WTC11 (cell line): ENCODE measurements around the gene FAM107B. TPM values are rescaled to one million over a fixed set of nuclear protein-coding genes. Genes with fewer than 3 reads are reported as not detected.

Experiments
- ATAC-seq: fragments of 200-7000 bp; cut with Tn5 transposase; 2 replicates; pipeline ENCODE4 v1.10.0; 2021; ENCODE audit warnings: mild to moderate bottlenecking, moderate library complexity
- CTCF ChIA-PET: fragments of 300-600 bp; sonication (Branson Sonifier 250); formaldehyde crosslinking; loops from one replicate; lab custom pipeline; 2021; ENCODE audit warnings: antibody characterized with exemption; lab: Charles Lee
- POLR2A ChIA-PET: fragments of 350-600 bp; sonication (Branson Sonifier 250); formaldehyde crosslinking; loops from one replicate; lab custom pipeline; 2021; ENCODE audit warnings: antibody characterized with exemption; lab: Charles Lee
- DNase-seq: peaks from one replicate; pipeline ENCODE4 v3.0.0; 2021; ENCODE audit warnings: low spot score
- H3K27ac Mint-ChIP-seq: 2 replicates; pipeline ENCODE4 v1.8.0; 2021; ENCODE audit warnings: mixed read lengths
- H3K27me3 Mint-ChIP-seq: 2 replicates; pipeline ENCODE4 v1.8.0; 2021; ENCODE audit warnings: low read depth, mild to moderate bottlenecking, moderate library complexity, mixed read lengths
- H3K36me3 Mint-ChIP-seq: 2 replicates; pipeline ENCODE4 v1.8.0; 2021; ENCODE audit warnings: mixed read lengths
- H3K4me1 Mint-ChIP-seq: 2 replicates; pipeline ENCODE4 v1.8.0; 2022; ENCODE audit warnings: mixed read lengths
- H3K4me3 Mint-ChIP-seq: 2 replicates; pipeline ENCODE4 v1.8.0; 2021; ENCODE audit warnings: mild to moderate bottlenecking, moderate library complexity, mixed read lengths
- H3K9me3 Mint-ChIP-seq: 2 replicates; pipeline ENCODE4 v1.8.0; 2021; ENCODE audit warnings: mixed read lengths
- ATF3 ChIP-seq: sonication (generic); formaldehyde crosslinking; conservative IDR thresholded peaks from 2 replicates; pipeline ENCODE4 v1.8.1; 2022; ENCODE audit warnings: mild to moderate bottlenecking, missing genetic modification reagents
- ATF6 ChIP-seq: sonication (generic); formaldehyde crosslinking; IDR thresholded peaks from 2 replicates; pipeline ENCODE4 v1.8.1; 2023; ENCODE audit warnings: mild to moderate bottlenecking, missing genetic modification reagents
- CDX4 ChIP-seq: fragments of 250-450 bp; sonication (Bioruptor Pico); IDR thresholded peaks from 2 replicates; pipeline ENCODE4 v1.9.0; 2021; ENCODE audit warnings: moderate library complexity, mild to moderate bottlenecking, inconsistent platforms, borderline replicate concordance
- CTCF ChIP-seq: fragments of 200-600 bp; IDR thresholded peaks from 2 replicates; pipeline ENCODE4 v1.8.0; 2022; ENCODE audit warnings: antibody characterized with exemption
- E2F4 ChIP-seq: sonication (generic); formaldehyde crosslinking; IDR thresholded peaks from 2 replicates; pipeline ENCODE4 v1.8.1; 2022; ENCODE audit warnings: low read depth, mild to moderate bottlenecking, moderate library complexity, missing genetic modification reagents, borderline replicate concordance
- ERG ChIP-seq: fragments of 250-450 bp; sonication (Bioruptor Pico); IDR thresholded peaks from 2 replicates; pipeline ENCODE4 v1.8.0; 2021; ENCODE audit warnings: mild to moderate bottlenecking
- FOXJ3 ChIP-seq: sonication (generic); formaldehyde crosslinking; IDR thresholded peaks from 2 replicates; pipeline ENCODE4 v1.9.0; 2021; ENCODE audit warnings: missing genetic modification reagents, mild to moderate bottlenecking, borderline replicate concordance
- JUN ChIP-seq: sonication (generic); formaldehyde crosslinking; IDR thresholded peaks from 2 replicates; pipeline ENCODE4 v1.8.0; 2023; ENCODE audit warnings: mild to moderate bottlenecking, missing genetic modification reagents
- NFYB ChIP-seq: sonication (generic); formaldehyde crosslinking; conservative IDR thresholded peaks from 2 replicates; pipeline ENCODE4 v1.8.0; 2022; ENCODE audit warnings: low read depth, missing genetic modification reagents
- NR2C2 ChIP-seq: sonication (generic); formaldehyde crosslinking; IDR thresholded peaks from 2 replicates; pipeline ENCODE4 v1.8.0; 2022; ENCODE audit warnings: mild to moderate bottlenecking, missing genetic modification reagents
- PRRX2 ChIP-seq: fragments of 250-450 bp; sonication (Bioruptor Pico); IDR thresholded peaks from 2 replicates; pipeline ENCODE4 v1.8.0; 2021; ENCODE audit warnings: mild to moderate bottlenecking
- TP53 ChIP-seq: sonication (generic); formaldehyde crosslinking; IDR thresholded peaks from 2 replicates; pipeline ENCODE4 v1.8.1; 2023; ENCODE audit warnings: mild to moderate bottlenecking, missing genetic modification reagents
- USF1 ChIP-seq: sonication (generic); formaldehyde crosslinking; IDR thresholded peaks from 2 replicates; pipeline ENCODE4 v1.8.0; 2022; ENCODE audit warnings: mild to moderate bottlenecking, missing genetic modification reagents
- USF2 ChIP-seq: sonication (generic); formaldehyde crosslinking; IDR thresholded peaks from 2 replicates; pipeline ENCODE4 v1.8.1; 2023; ENCODE audit warnings: mild to moderate bottlenecking, missing genetic modification reagents, moderate library complexity
- ZNF121 ChIP-seq: sonication (generic); formaldehyde crosslinking; IDR thresholded peaks from 2 replicates; pipeline ENCODE4 v1.8.0; 2023; ENCODE audit warnings: missing genetic modification reagents
- ZNF396 ChIP-seq: fragments of 250-450 bp; sonication (Bioruptor Pico); IDR thresholded peaks from 2 replicates; pipeline ENCODE4 v1.8.0; 2021; ENCODE audit warnings: mild to moderate bottlenecking, moderate library complexity, borderline replicate concordance
- total RNA-seq: library from RNA; stranded (reverse); gene quantifications from 3 replicates; pipeline ENCODE4 v1.2.3, GENCODE V29; 2021

The FAM107B gene
- total RNA-seq, 1 experiment from 2014 or later = 22.4 TPM

- Mint-ChIP-seq H3K27ac (no peak overlapping the region), H3K4me1 (peaks cover 18% of the 10 kb centered on the region), H3K27me3 (no peaks in the 10 kb centered on the region), H3K4me3 (no peak overlapping the region), H3K36me3 (no peaks in the 10 kb centered on the region), H3K9me3 (no peaks in the 10 kb centered on the region)
- no peak for ATAC-seq
- DNase-seq = no peak
- ChIA-PET POLR2A (no interaction called here), CTCF (interaction anchor here (0.5 to 1.6 kb wide), 11 partner anchors 8 to 334 kb away, joined by 3 to 20 read pairs (median 6); partner anchors contain the start of genes CDNF, HSPA14 and MSANTD7)
- no peak for TF ChIP-seq ATF3
- TF ChIP-seq NFYB (CRISPR knock-in tag) = peak; percentile 75
- no peak for TF ChIP-seq CTCF
- no peak for TF ChIP-seq TP53
- TF ChIP-seq USF1 (CRISPR knock-in tag) = peak; percentile 59; the same call in 1 of the 2 replicates
- TF ChIP-seq PRRX2 (CRISPR knock-in tag) = no peak
- TF ChIP-seq USF2 = peak; percentile 81
- no peak for TF ChIP-seq JUN (CRISPR knock-in tag)
Observed at GRCh38 chr10:14548474-14548873, 226.2 kb downstream of the FAM107B start.

- H3K27ac Mint-ChIP-seq = peak overlapping the region; percentile 86
- POLR2A ChIA-PET = no interaction called here
- CTCF ChIA-PET = interaction anchor here (0.5 to 1.6 kb wide), 17 partner anchors 8 to 351 kb away, joined by 3 to 20 read pairs (median 3); partner anchors contain the start of genes CDNF, HSPA14 and MSANTD7
- ATAC-seq (peak; percentile 78), DNase-seq (peak; percentile 55)
- peak; percentile 22; the same call in 1 of the 2 replicates for TF ChIP-seq CTCF
- TF ChIP-seq CDX4 (CRISPR knock-in tag) = no peak
- TF ChIP-seq ZNF396 = no peak
- no peak for TF ChIP-seq ATF6 (CRISPR knock-in tag)
- TF ChIP-seq ZNF121 (CRISPR knock-in tag) = no peak
- H3K36me3 Mint-ChIP-seq = no peaks in the 10 kb centered on the region
- no peaks in the 10 kb centered on the region for H3K9me3 Mint-ChIP-seq
- peaks cover 14% of the 10 kb centered on the region for H3K4me1 Mint-ChIP-seq
- H3K4me3 Mint-ChIP-seq = no peak overlapping the region; the same call in 1 of the 2 replicates
- H3K27me3 Mint-ChIP-seq = no peaks in the 10 kb centered on the region
Observed at GRCh38 chr10:14547816-14548215, 226.9 kb downstream of the FAM107B start.

- H3K27me3 Mint-ChIP-seq = no peaks in the 10 kb centered on the region
- ATAC-seq (no peak), DNase-seq (no peak)
- ChIA-PET CTCF (no interaction called here), POLR2A (interaction anchor here (1.4 kb wide), 1 partner anchor 292 kb away, joined by 3 read pairs; the partner anchor contains the start of genes CDNF, HSPA14 and MSANTD7)
- no peak overlapping the region for H3K27ac Mint-ChIP-seq
- H3K36me3 Mint-ChIP-seq = no peaks in the 10 kb centered on the region
- H3K9me3 Mint-ChIP-seq = no peaks in the 10 kb centered on the region
- peaks cover 21% of the 10 kb centered on the region for H3K4me1 Mint-ChIP-seq
- H3K4me3 Mint-ChIP-seq = no peak overlapping the region
- no peak for TF ChIP-seq ERG (CRISPR knock-in tag)
- TF ChIP-seq NR2C2 (CRISPR knock-in tag) = no peak
- no peak for TF ChIP-seq USF2
- no peak for TF ChIP-seq E2F4 (CRISPR knock-in tag)
- no peak for TF ChIP-seq FOXJ3
Observed at GRCh38 chr10:14545827-14546226, 228.9 kb downstream of the FAM107B start.
